Mucosa of descending colon (tissue), 3 donors: ENCODE data around the gene GLB1L3. TPM values are rescaled to one million over a fixed set of nuclear protein-coding genes. Genes with fewer than 3 reads are reported as not detected.
"Not testable (repeated sequence)": the region's sequence is repeated elsewhere in the genome, so short reads cannot be mapped to it uniquely, and the experiment has no call there.

Source experiments
- ATAC-seq: fragments of 200-7000 bp; cut with Tn5 transposase; one replicate; pipeline ENCODE4 v1.9.1; 2020; ENCODE audit warnings: mild to moderate bottlenecking, moderate library complexity
- DNase-seq, 3 donors: peaks; one replicate each; pipeline ENCODE4 v3.0.0-alpha.2; 2020
- H3K36me3 ChIP-seq: fragments of 200-600 bp; one replicate; pipeline ENCODE4 v1.8.0; 2021; ENCODE audit warnings: low read depth, mild to moderate bottlenecking
- H3K4me1 ChIP-seq: fragments of 200-600 bp; one replicate; pipeline ENCODE4 v1.8.0; 2021; ENCODE audit warnings: low read depth, mild to moderate bottlenecking
- H3K4me3 ChIP-seq: fragments of 200-600 bp; one replicate; pipeline ENCODE4 v1.8.0; 2021; ENCODE audit warnings: mild to moderate bottlenecking
- H3K9me3 ChIP-seq: fragments of 200-600 bp; one replicate; pipeline ENCODE4 v1.8.0; 2021; ENCODE audit warnings: mild to moderate bottlenecking
- CTCF ChIP-seq: fragments of 200-600 bp; IDR thresholded peaks from one replicate; pipeline ENCODE4 v1.8.0; 2022; ENCODE audit warnings: antibody characterized with exemption, mild to moderate bottlenecking
- intact Hi-C, 2 donors: fragments of 100-400 bp; cut with DNase I in 1 of 2; cut with micrococcal nuclease in 1 of 2; formaldehyde crosslinking; loops; one replicate each; pipeline versions ENCODE4 v1.11.0 to v1.11.1; 2022; cut with DNase I, micrococcal nuclease
- total RNA-seq, 3 donors: library from RNA; stranded (reverse); fragmentation: NEBNext Ultra II Directional in 2 of 3; extraction: Animal tissue kit (Norgen Biotek cat#: 25700) in 2 of 3; gene quantifications; one replicate each; pipeline versions ENCODE4 v1.2.1 to v1.2.4, GENCODE V29; 2021 to 2023
- donor health status: DM: no; HTN: no; CAD: no; lungs with moderate emphysema.
- donor health status: DM: no; HTN: no; CAD: no.
- donor health status: DM: no; HTN: yes; CAD: no.

Gene GLB1L3
- total RNA-seq, 3 donors from 2014 or later, result 0.09 TPM; not detected in 2

GRCh38 chr11:134313379-134313778 is 37.2 kb downstream of the GLB1L3 start:
- H3K9me3 ChIP-seq, result peaks cover 15% of the 10 kb centered on the region
- TF ChIP-seq CTCF, result no peak
- no peak overlapping the region for H3K4me3 ChIP-seq
- intact Hi-C loops, result no loop called here
- ATAC-seq (no peak), DNase-seq (no peak)
- no peaks in the 10 kb centered on the region for H3K36me3 ChIP-seq
- no peaks in the 10 kb centered on the region for H3K4me1 ChIP-seq

- Histone ChIP-seq H3K4me1 (no peaks in the 10 kb centered on the region), H3K36me3 (no peaks in the 10 kb centered on the region), H3K4me3 (no peak overlapping the region), H3K9me3 (peaks cover 15% of the 10 kb centered on the region)
- no peak for ATAC-seq
- intact Hi-C loops, result no loop called here
- TF ChIP-seq CTCF, result no peak
- no peak for DNase-seq
These were observed 37.8 kb downstream of the GLB1L3 start for GRCh38 chr11:134313821-134314607.

GRCh38 chr11:134317103-134317502 is 40.9 kb downstream of the GLB1L3 start:
- Histone ChIP-seq H3K4me1 (no peaks in the 10 kb centered on the region), H3K9me3 (peaks cover 15% of the 10 kb centered on the region), H3K36me3 (no peaks in the 10 kb centered on the region), H3K4me3 (no peak overlapping the region)
- intact Hi-C loops, result no loop called here
- ATAC-seq (no peak), DNase-seq (no peak)
- no peak for TF ChIP-seq CTCF

GRCh38 chr11:134321373-134321772 is 45.2 kb downstream of the GLB1L3 start:
- H3K4me1 ChIP-seq, ATAC-seq, H3K36me3 ChIP-seq, DNase-seq, H3K4me3 ChIP-seq, intact Hi-C loops: not testable (repeated sequence)
- H3K9me3 ChIP-seq, result peaks cover 14% of the 10 kb centered on the region

- H3K4me1 ChIP-seq, result no peaks in the 10 kb centered on the region
- ATAC-seq (no peak), DNase-seq (no peak)
- no peak for TF ChIP-seq CTCF
- H3K4me3 ChIP-seq, result no peak overlapping the region
- H3K9me3 ChIP-seq, result peaks cover 3% of the 10 kb centered on the region
- H3K36me3 ChIP-seq, result no peaks in the 10 kb centered on the region
- intact Hi-C loops, result no loop called here
These were observed 46.4 kb downstream of the GLB1L3 start for GRCh38 chr11:134322553-134322952.

- no peak for TF ChIP-seq CTCF
- H3K4me1 ChIP-seq, result peaks cover 10% of the 10 kb centered on the region
- no peaks in the 10 kb centered on the region for H3K9me3 ChIP-seq
- no peak overlapping the region for H3K4me3 ChIP-seq
- H3K36me3 ChIP-seq, result no peaks in the 10 kb centered on the region
- ATAC-seq (no peak), DNase-seq (no peak)
- intact Hi-C loops, result no loop called here
These were observed 52.3 kb downstream of the GLB1L3 start for GRCh38 chr11:134328433-134328832.
